HG02943 (cell line): ENCODE measurements around the gene NAE1.

ENCODE experiments used
- ATAC-seq: cut with Tn5 transposase; IDR thresholded peaks from one replicate; pipeline ENCODE4 v1.9.1; 2021; ENCODE audit warnings: mild to moderate bottlenecking, low read depth, moderate library complexity; ENCODE audit not compliant: unreplicated experiment

The NAE1 gene

DNA sequence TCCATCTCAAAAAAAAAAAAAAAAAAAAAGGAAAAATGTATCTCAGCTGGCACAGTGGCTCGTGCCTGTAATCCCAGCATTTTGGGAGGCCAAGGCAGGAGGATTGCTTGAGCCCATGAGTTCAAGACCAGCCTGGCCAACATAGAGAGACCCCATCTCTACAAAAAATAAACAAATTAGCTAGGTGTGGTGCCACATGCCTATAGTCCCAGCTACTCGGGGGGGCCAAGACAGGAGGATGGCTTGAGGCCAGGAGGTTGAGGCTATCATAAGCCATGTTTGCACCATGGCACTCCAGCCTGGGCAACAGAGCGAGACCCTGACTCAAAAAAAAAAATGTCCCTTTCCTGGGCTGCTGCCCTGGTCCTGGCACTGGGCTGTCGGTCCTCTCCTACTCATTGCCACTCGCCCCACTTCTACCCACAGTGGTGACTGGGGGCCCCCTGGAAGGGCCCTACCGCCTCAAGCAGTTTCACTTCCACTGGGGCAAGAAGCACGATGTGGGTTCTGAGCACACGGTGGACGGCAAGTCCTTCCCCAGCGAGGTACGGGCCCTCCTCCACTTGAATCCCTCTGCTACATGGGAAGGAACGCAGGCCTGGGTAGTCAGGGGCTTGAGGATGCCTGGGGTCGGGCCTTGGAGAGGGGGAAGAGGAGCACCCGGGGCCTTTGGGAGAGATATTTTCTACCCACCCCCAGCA lies 19.5 kb upstream of the NAE1 start:
- no peak for ATAC-seq

DNA sequence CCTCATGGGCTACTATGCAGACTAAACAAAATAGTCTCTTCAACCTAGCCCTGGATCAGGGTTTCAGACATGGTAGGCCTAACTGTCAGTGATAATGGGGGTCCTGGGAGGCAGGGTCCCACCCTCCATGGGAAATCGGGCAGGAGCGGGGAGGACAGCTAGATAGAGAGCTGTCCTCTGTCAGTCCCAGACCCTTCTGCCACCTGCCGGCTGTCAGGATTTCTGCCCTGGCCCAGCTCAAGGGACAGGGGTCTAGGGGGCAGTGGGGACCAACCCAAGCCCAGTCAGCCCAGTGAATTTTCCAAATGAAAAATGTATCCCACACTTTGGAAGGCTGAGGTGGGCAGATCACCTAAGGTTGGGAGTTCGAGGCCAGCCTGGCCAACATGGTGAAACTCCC lies 18.8 kb upstream of the NAE1 start:
- ATAC-seq: no peak

DNA sequence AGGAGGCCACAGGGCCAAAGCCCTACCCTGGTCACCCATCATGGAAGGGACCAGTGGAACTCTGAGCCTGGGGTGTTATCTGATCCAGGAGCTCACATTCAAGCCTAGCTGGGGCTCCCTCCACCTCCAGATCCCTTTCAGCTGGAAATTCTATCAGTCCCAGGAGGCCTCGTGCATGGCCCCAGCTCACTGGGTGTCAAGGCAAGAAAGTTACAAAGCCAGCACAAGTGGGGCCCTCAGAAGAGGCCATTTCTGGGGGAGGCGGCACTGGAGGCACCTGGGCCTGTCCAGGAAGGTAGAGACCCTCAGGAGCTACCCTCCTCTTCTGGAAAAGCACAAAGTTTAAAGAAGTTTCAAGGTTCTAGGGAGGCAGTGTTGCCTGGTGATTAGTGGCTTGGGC lies 18.2 kb upstream of the NAE1 start:
- ATAC-seq: no peak

- ATAC-seq: no peak
Observed at GRCh38 chr16:66848172-66848571, 17.4 kb upstream of the NAE1 start.

DNA sequence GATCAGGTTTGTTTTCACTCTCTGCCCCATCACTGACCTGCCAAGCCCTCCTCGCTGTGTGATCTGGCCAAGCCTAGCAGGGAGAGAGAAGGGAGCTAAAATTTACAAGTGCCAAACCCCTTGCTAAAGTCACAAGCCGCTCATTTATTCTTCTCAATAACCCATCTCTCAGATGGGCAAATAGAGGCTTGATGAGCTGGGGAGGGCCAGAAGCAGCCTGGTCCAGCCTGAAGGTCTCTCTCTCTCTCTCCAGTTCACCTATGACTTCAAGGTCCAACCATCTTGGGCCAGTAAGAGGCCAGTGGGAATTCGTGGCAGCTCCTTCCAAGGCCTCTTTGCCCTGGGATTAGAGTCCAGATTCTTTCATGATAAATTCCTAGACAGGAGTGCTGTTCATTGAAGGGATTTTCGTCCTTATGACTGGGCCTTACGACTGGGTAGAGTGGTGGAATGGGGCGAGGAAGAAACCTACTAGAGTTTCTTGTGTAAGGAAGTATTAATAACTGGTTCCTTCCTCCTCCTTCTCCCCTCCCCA lies 16.8 kb upstream of the NAE1 start:
- ATAC-seq: no peak

DNA sequence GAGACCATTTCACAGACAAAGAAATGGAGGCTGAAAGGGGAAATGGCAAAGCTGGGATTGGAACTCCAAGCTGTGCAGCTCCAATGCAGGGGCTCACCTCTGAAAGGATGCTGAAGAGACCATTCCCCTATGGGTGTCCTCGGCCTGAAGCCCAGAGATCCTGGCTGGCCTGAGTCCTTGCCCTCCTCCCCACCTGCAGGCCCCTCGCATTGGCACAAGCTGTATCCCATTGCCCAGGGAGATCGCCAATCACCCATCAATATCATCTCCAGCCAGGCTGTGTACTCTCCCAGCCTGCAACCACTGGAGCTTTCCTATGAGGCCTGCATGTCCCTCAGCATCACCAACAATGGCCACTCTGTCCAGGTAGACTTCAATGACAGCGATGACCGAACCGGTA lies 16.1 kb upstream of the NAE1 start:
- ATAC-seq: no peak

GRCh38 chr16:66846266-66846665 lies 15.5 kb upstream of the NAE1 start:
- no peak for ATAC-seq

DNA sequence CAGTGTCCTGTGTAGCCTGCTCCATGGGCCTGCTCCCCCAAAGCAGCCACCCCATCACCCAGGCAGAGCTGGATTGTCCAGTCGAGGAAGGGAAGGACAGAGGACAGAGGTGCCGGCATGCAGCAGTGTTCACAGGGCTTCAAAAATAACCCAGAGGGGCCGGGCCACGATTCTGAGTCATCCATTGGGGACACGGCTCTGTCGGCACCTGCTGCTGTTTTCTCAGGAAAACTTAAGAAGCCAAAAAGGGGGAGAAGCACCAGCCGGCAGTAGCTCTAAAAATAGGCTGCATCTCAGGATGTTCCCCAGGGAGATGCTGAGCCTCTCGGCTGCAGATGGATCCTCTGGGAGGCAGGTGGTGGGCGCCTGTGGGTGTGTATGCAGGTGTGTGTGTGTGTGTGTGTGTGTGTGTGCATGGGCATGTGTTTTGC lies 15.0 kb upstream of the NAE1 start:
- ATAC-seq: no peak

DNA sequence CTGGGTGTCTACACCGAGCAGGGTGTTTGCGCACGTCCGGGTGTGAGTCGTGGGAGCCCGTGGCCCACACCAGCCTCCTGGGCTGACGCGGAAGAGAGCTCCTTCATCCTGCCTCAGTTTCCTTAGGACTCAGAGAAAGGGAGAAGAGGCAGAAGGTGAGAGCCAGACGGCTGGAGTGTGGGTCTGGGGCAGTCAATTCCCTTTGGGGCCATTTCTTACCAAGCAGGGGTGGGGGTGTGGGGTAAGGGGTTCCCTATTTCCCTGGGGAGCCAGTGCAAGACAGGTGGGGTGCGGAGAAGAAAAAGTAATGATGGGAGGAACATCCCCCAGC lies 14.3 kb upstream of the NAE1 start:
- ATAC-seq: no peak

DNA sequence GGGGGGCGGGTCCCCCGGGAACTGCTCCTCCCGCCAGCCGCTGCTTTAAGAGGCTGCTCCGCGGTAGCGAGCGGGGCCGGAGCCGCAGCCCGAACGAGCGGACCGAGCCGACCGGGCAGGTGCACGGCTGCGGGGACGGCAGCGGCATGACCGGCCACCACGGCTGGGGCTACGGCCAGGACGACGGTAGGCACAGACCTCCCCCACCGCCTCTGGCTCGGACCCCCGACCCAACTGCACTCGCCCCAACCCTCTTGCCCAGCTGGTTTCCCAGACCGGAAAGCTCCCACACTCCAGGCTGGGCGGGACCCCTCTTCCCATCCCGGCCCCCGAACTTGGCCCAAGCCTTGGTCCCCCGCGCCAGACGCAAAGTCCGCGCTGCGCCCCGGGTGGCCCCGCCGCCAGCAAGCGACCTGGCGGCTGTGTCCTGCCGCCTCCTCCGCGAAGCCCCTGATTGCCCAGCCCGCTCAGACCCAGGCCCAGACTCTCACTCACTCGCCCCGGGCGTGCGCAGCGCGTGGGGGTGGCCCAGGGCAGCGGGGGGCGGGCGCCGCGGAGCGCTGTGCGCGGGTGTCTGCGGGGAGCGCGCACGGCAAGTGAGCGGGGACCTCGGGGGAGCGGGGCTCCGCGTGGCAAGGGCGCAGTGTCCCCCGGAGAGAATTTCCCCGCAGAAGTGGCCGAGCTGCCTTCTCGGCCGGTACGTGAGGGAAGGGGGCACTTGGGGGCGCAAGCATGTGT lies 13.7 kb upstream of the NAE1 start, which contains the start of gene CA7:
TSS of gene CA7 (plus strand) at position 73 of the 738 bp plus-strand sequence. CDS start at position 147, 74 bp downstream.
- no peak for ATAC-seq

GRCh38 chr16:66844009-66844341 lies 13.2 kb upstream of the NAE1 start:
- ATAC-seq: no peak

- ATAC-seq: no peak
Observed at GRCh38 chr16:66843191-66843590, 12.4 kb upstream of the NAE1 start.

- no peak for ATAC-seq
Observed at GRCh38 chr16:66842765-66843164, 12.0 kb upstream of the NAE1 start.

- no peak for ATAC-seq
Observed at GRCh38 chr16:66841366-66841765, 10.6 kb upstream of the NAE1 start.

DNA sequence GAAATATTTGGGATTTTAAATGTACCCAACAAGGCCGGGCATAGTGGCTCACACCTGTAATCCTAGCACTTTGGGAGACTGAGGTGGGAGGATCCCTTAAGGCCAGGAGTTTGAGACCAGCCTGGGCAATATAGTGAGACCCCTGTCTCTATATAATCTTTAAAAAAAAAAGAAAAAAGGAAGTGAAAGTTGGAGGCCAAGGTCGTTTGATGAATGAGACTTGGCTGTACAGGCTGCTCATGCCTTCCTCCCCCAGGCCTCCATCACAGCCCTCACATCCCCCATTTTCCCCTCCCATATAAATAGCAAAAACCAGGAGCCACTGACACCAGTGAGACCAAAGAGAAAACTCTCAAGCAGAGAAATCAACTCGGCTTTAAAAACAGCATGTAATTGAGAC lies 10.1 kb upstream of the NAE1 start:
- no peak for ATAC-seq

DNA sequence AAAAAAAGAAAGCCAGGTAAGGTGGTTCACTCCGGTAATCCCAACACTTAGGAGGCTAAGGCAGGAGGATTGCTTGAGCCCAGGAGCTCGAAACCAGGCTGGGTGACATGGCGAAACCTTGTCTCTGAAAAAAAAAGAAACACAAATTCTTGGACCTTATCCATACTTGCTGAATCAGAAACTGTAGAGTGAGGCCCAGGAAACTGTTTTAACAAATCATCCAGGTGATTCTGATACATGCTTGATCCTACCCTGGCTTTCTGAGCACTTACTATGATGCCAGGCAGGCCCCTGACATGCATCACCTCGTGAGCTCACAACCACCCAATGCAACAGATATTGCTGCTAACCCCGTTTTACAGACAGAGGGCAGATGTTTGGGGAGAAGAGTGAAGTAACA lies 4.0 kb upstream of the NAE1 start:
- no peak for ATAC-seq

DNA sequence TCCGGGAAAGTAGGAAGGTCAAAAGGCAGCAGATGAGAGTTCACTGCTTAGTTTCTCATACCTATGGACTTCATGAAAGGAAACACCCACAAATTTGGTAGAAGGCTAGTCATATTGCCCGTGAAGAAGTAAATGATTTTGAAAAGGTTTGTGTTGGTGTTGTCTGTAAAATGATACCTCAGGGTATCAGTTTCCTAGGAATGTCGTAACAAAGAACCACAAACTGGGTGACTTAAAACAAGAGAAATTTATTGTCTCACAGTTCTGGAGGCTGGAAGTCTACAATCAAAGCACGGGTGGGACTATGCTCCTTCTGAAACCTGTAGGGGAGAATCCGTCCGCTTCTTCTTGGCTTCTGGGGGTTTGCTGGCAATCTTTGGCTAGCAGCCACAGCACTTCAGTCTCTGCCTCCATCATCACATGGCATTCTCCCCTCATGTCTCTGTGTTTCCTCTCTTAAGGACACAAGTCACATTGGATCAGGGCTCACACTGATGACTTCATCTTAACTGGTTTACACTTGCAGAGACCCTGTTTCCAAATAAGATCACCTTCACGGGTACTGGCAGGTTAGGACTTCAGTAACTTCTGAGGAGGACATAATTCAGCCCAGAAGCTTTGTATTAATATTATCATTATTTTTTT lies 2.0 kb upstream of the NAE1 start:
- ATAC-seq: no peak

- no peak for ATAC-seq
Observed at GRCh38 chr16:66832190-66832589, 1.4 kb upstream of the NAE1 start.

- ATAC-seq: no peak
Observed at GRCh38 chr16:66824006-66824405, 6.8 kb downstream of the NAE1 start.

DNA sequence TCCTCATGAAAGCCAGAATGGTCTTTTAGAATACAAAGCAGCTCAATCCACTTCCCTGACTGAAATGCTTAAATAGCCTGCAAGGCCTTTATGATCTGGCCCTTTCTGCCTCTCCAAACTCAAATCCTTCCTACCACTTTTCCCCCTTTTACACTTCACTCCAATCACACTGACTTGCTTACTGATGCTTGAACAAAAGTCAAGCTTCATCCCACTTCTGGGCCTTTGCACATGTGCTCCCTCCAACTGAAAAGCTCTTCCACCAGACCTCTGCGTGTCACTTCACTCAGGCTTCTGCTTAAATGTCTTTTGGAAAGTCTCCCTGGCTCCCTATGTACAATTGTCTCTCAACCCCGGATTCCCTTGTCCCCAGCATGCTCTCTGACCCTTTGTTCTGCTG lies 16.0 kb downstream of the NAE1 start:
- no peak for ATAC-seq

DNA sequence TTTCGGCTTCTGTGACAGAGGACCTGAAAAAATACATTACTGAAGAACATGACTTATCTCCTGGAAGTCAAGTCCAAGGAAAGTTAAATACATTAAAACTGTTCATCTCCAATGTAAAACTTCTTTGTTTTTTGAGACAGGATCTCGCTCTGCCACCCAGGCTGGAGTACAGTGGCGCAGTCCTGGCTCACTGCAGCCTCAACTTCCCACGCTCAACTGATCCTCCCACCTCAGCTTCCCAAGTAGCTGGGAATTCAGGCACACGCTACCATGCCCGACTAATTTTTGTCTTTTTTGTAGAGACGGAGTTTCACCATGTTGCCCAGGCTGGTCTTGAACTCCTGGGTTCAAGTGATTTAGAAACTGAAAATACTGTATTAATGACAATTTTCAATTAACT lies 19.7 kb downstream of the NAE1 start:
- ATAC-seq: no peak

- ATAC-seq: no peak
Observed at GRCh38 chr16:66810391-66810790, 20.4 kb downstream of the NAE1 start.
